KOPT-K1 (cell line): ENCODE measurements around the gene F2R.
"Not testable (repeated sequence)": the region's sequence is repeated elsewhere in the genome, so short reads cannot be mapped to it uniquely, and the experiment has no call there.

Source experiments
- H3K27ac ChIP-seq: fragments of 200-600 bp; sonication (generic); 2 replicates; pipeline ENCODE4 v1.5.1; 2016; ENCODE audit warnings: antibody characterized with exemption, mild to moderate bottlenecking, low read depth, low read length; ENCODE audit not compliant: poor library complexity, severe bottlenecking
- H3K36me3 ChIP-seq: fragments of 200-600 bp; sonication (generic); 2 replicates; pipeline ENCODE4 v1.5.1; 2017; ENCODE audit warnings: antibody characterized with exemption, mild to moderate bottlenecking, low read length, moderate library complexity; ENCODE audit not compliant: insufficient read depth
- H3K9me3 ChIP-seq: fragments of 200-600 bp; sonication (generic); 2 replicates; pipeline ENCODE4 v1.5.1; 2017; ENCODE audit warnings: antibody characterized with exemption, low read length, mild to moderate bottlenecking; ENCODE audit not compliant: insufficient read depth, poor library complexity, severe bottlenecking

F2R gene

DNA sequence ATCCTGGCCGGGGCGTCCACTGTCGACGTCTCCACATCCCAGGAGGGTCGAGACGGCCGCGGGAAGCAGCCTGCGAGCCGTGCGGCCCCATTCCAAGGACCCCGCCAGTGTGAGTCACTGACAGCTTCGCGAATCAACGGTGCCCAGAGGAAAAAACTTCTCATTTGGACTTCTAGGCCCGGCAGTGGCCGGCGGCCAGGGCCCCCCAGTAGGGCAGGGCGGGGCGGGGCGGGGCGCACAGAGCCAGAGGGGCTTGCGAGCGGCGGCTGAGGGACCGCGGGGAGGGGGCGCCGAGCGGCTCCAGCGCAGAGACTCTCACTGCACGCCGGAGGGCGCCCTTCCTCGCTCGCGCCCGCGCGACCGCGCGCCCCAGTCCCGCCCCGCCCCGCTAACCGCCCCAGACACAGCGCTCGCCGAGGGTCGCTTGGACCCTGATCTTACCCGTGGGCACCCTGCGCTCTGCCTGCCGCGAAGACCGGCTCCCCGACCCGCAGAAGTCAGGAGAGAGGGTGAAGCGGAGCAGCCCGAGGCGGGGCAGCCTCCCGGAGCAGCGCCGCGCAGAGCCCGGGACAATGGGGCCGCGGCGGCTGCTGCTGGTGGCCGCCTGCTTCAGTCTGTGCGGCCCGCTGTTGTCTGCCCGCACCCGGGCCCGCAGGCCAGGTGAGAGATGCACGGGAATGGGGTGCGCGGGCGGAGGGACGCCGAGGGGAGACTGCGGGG lies at the start of gene F2R:
Gene F2R (plus strand): TSS at position 391 of the 720 bp plus-strand sequence. CDS start 182 bp downstream, at position 573.
- H3K36me3 ChIP-seq: no peaks in the 10 kb centered on the region
- H3K9me3 ChIP-seq: no peaks in the 10 kb centered on the region
- peak within 1 kb of the TSS; percentile 58 for H3K27ac ChIP-seq

DNA sequence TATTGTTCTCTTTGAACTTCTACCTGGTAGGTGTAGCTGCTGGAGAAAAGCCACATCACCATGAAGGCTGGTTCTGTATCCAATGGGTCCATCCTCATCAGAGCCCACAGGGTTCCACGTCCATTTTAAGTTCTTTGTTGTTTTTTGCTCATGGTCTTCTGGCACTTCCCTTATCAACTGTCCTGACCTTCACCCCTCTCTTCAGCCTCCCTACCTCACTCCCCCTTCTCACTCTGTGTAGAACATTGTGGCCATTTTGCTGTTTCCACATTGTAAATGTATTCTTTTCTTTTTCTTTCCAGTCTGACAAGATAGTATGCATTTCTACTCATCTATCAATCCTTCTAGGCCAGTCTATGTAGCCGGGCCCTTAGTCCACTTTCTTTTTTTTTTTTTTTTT lies 48.4 kb upstream of the F2R start:
- Histone ChIP-seq H3K27ac (no peak overlapping the region), H3K9me3 (no peaks in the 10 kb centered on the region), H3K36me3 (peaks cover 94% of the 10 kb centered on the region)

DNA sequence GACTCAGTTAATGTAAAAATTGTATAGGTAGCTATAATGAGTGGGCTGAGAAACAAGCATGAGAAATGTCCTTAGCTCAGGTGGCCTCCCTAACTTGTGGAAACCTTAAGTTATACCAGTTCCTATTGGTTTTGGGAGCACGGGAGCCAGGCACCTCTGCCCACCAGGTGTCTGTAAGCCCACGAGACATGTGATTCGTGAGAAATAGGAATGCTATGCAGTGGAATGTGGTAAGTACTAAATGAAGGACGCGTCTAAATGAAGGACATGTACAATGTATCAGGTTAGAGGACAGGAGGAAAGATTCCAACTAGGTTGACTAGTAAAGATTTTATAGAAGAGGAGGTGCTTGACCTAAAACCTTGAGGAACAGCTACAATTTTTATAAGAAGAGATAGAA lies 46.7 kb upstream of the F2R start:
- no peaks in the 10 kb centered on the region for H3K9me3 ChIP-seq
- H3K36me3 ChIP-seq: peaks cover 92% of the 10 kb centered on the region
- no peak overlapping the region for H3K27ac ChIP-seq

DNA sequence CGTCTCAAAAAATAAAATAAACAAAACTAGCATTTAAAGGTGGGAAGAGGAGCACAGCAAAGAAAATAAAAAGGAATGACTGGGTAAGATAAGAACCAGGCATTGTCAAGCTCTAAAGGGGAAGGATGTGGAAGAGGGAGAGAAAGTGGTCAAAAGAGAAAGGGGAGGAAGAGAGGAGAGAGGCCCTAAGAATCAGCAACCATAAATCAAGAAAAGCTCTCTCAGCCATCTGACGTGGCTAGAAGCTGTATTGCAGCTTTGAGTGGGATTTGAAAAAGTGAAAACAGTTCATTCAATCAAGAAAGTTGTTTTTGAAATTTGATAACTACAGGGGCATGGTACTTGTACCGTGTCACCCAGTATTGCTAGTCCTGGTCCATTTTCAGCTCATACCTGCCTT lies 45.4 kb upstream of the F2R start:
- H3K36me3 ChIP-seq: peaks cover 92% of the 10 kb centered on the region
- no peaks in the 10 kb centered on the region for H3K9me3 ChIP-seq
- no peak overlapping the region for H3K27ac ChIP-seq

DNA sequence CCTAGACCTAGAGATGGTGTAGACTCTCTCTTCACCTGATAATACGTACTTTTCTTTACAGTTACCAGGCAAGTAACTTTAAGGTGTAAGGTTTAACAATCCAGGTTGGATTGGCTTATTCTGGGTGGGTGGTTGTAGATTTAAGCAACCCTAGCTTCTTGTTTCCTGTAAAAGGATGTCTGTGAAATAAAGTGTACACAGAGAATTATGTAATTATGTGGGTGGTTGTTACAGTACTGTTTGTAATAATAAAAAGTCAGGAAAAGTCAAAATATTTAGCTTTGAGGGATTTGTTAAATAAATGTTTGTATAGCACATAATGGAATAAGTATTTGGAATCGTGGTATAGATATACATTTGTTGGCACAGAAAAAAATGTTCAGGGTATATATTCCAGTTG lies 43.7 kb upstream of the F2R start:
- peaks cover 92% of the 10 kb centered on the region for H3K36me3 ChIP-seq
- no peaks in the 10 kb centered on the region for H3K9me3 ChIP-seq
- H3K27ac ChIP-seq: no peak overlapping the region

DNA sequence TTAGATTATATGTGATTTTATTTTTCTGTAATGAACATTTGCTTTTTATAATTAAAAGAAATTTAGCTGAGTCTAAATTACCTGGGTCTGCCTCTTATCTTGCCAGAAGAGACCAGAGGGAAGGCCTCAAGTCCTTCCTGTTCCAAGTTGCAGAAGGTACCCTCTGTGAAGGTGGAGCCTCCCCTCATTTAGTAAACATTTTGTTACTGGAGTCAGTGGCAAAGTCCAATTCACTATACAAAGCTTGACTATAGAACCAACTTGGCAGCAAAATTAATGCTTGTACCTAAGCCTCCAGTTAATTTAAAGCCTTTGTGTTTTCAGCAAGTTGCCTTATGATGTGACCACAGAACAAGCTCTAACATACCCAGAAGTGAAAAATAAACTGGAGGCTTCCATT lies 42.8 kb upstream of the F2R start:
- Histone ChIP-seq H3K36me3 (peaks cover 92% of the 10 kb centered on the region), H3K9me3 (no peaks in the 10 kb centered on the region), H3K27ac (no peak overlapping the region)

DNA sequence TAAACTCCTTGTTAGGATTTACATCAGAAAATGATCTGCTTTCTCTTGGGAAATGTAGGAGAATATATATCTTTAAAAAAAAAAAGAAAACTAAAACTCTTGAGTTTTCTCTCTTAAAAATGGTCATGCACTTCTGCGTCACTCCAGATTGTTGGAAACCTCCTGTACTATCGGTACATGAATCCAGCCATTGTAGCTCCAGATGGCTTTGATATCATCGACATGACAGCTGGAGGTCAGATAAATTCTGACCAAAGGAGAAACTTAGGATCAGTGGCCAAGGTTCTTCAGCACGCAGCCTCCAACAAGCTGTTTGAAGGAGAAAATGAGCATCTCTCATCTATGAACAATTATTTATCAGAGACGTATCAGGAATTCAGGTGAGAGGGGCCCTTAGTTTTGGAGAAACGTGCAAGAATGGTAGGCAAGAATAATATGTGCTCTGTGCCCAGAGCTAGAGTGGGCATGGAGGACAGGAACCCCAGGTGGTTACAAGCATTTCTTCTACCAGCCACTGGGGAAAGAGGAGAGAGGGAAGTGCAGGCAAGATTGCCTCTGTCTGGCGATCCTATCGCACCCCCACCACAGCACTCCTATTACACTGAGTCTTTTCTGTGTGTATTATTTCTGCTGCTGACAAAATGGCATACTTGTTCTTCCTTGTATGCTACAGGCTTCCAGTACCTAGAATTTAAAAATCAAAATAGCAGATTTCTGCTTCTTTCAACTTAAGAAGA lies 41.4 kb upstream of the F2R start:
- Histone ChIP-seq H3K27ac (no peak overlapping the region), H3K36me3 (peaks cover 98% of the 10 kb centered on the region), H3K9me3 (no peaks in the 10 kb centered on the region)

DNA sequence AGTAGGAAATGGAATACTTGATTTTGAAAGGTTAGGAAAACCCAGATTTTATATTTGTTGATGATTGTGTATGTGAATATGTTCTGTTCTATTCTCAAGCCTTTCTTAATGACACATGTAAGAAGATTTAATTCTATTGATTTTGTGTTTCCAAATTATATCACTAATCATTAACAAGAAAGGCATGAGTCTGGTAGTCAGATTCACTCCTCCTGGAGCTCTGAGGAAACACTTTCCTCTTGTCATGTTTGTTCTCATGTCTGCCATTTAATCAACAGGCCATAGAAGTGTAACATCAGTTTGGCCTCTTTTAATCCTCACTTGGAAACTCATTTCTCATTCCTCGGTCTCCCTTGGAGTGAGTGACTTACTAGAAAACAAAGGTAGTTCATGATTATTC lies 40.6 kb upstream of the F2R start:
- Histone ChIP-seq H3K36me3 (peaks cover 98% of the 10 kb centered on the region), H3K27ac (no peak overlapping the region), H3K9me3 (no peaks in the 10 kb centered on the region)

DNA sequence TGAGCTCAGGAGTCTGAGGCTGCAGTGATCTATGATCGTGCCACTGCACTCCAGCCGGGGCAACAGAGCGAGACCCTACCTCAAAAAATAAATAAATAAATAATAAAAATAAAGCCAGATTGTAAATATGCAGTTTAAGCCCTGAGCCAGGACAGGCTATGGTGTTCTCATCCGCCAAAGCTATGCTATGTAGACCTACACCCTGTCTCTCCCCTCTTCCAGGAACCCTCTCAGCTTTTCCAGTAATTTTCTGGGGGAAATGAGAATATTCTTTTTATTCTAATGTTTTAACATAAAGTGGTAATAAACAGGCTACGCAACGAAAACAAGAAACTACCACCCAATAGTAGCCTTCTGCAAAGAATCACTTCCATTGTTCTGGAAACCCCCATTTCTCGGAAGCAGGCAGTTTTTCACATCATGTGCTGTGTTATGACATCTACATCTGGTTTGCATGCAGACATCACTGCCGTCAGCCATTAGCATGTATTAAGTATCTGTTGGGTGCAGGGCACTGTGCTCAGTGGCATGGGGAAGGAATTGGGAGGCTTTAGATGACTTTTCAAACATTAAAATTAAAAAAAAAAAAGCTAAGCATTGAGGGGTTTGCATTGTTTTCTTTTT lies 38.0 kb upstream of the F2R start:
- no peaks in the 10 kb centered on the region for H3K9me3 ChIP-seq
- H3K36me3 ChIP-seq: peaks cover 86% of the 10 kb centered on the region

DNA sequence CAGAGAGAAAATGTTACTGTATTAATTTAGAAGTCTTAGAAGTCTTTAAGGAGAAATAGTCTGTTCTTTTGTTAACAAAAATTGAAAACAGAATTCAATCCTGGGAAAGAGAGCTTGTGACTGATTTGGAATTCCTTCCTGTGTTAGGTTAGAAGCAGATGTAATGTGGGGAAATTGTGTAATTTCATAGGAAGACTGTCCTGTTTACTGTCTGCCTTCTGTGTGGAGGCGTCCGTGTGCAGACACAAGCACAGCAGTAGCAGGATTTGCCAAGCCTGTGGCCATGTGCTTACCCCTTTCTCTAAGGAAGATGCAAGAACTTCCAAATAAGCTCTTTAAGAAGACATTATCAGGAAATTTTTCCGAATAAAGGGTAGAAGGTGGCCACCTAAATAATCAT lies 36.7 kb upstream of the F2R start:
- no peaks in the 10 kb centered on the region for H3K9me3 ChIP-seq
- no peak overlapping the region for H3K27ac ChIP-seq
- H3K36me3 ChIP-seq: peaks cover 85% of the 10 kb centered on the region

More for the DNA sequence above, 38.0 kb upstream of the F2R start:
- H3K27ac ChIP-seq: no peak overlapping the region

DNA sequence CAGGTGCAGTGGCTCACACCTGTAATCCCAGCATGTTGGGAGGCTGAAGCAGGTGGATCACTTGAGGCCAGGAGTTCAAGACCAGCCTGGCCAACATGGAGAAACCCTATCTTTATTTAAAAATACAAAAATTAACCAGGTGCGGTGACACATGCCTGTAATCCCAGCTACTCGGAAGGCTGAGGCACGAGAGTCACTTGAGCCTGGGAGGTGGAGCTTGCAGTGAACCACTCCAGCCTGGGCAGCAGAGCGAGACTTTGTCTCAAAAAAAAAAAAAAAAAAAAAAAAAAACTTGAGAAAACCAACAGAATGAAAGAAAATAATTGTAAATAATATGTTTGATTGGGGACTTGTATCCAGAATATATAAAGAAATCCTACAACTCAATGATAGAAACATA lies 35.1 kb upstream of the F2R start:
- not testable (repeated sequence) for H3K27ac ChIP-seq, H3K9me3 ChIP-seq
- H3K36me3 ChIP-seq: peaks cover 83% of the 10 kb centered on the region

DNA sequence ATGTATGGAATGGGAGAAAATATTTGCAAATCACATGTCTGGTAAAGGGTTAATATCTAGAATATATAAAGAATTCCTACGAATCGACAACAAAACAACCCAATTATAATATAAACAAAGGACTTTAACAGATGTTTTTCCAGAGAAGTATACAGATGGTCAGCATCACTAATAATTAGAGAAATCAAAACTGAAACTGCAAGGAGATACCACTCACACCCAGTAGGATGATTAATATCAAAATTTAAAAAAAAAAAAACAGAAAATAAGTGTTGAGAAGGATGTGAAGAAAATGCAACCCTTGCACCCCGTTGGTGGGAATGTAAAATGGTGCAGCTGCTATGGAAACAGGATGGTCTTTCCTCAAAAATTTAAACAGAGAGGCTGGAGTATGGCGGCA lies 34.6 kb upstream of the F2R start:
- Histone ChIP-seq H3K9me3 (no peaks in the 10 kb centered on the region), H3K36me3 (peaks cover 83% of the 10 kb centered on the region), H3K27ac (no peak overlapping the region)

DNA sequence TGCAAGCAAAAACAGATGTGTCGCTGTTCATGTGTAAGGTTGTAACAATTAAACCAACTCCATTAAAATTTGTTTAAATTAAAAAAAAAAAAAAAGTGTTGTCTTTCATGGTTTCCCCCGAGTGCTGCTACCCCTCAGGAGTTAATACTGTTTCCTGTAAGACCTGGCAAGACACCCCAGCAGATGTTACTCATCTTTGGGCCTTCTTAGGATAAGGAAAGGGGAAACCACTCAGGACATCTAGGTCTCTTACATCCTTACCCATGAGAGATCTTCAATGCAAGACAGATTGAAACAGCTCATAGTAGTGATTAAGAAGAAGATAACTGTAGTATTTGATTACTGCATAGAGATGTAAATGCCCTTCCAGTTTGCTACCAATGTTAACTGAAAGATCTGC lies 33.5 kb upstream of the F2R start:
- Histone ChIP-seq H3K36me3 (peaks cover 83% of the 10 kb centered on the region), H3K9me3 (no peaks in the 10 kb centered on the region), H3K27ac (no peak overlapping the region)

DNA sequence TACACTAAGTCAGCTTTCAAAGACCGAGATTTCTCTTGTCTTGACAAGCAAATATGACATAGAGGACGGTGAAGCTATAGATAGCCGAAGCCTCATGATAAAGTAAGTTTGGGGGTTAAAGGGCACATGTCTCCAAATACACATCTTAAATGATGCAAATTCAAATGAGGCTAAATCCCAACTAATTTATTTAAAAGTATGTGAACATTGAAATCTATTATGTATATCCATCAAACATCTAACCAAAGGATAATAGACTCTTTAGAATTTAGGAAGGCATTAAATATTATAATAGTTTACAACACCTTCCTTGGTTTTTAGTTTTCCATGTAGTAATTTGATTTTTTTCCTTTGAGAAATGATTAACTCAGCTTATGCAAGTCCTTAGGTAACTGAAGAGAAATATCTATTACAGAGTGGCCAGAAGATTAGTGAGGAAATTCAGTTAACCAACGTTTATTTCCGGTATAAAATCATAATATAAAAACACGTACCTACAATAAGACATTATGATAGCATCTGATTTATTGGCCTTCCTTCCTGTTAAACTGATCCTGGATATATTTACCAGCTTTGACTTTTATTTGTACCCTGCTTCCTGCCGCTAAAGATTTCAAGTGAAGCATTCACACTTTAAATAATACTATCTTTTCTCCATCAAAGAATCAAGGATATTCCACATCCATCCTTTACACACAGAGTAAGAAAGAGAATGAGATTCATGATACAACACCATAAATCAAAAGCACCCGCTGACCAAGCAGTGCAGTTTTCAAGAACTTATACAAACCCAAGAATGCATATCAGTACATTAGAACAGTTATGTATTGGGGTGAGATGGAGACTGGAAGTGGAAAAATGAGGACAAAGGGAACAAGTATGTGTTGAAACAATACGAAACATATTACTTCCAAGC lies 31.9 kb upstream of the F2R start:
- H3K27ac ChIP-seq: no peak overlapping the region
- no peaks in the 10 kb centered on the region for H3K9me3 ChIP-seq
- H3K36me3 ChIP-seq: peaks cover 79% of the 10 kb centered on the region
